ENCODE results near the gene WDFY4.

Gene WDFY4

GRCh38 chr10:48965460-48965859 lies 280.8 kb downstream of the WDFY4 start:
- no peak for DNase-seq

- no peak for DNase-seq
These were observed 283.4 kb downstream of the WDFY4 start for GRCh38 chr10:48968036-48968435.

- DNase-seq: no peak
These were observed 285.4 kb downstream of the WDFY4 start for GRCh38 chr10:48970046-48970445.

GRCh38 chr10:48970654-48971053 lies 286.0 kb downstream of the WDFY4 start:
- DNase-seq: no peak

- no peak for DNase-seq
These were observed 288.4 kb downstream of the WDFY4 start for GRCh38 chr10:48973065-48973464.

GRCh38 chr10:48974510-48975156 lies 290.0 kb downstream of the WDFY4 start:
- no peak for DNase-seq

GRCh38 chr10:48976196-48976595 lies 291.5 kb downstream of the WDFY4 start:
- no peak for DNase-seq

- DNase-seq: no peak
These were observed 293.6 kb downstream of the WDFY4 start for GRCh38 chr10:48978318-48978717.

GRCh38 chr10:48981310-48981907 lies 296.7 kb downstream of the WDFY4 start:
- DNase-seq: peak; percentile 13

- DNase-seq: no peak
These were observed 297.9 kb downstream of the WDFY4 start for GRCh38 chr10:48982584-48982983.

- DNase-seq: no peak
These were observed 299.1 kb downstream of the WDFY4 start for GRCh38 chr10:48983648-48984351.

GRCh38 chr10:48985621-48986158 lies 301.0 kb downstream of the WDFY4 start:
- DNase-seq: no peak

GRCh38 chr10:48990226-48990625 lies 305.6 kb downstream of the WDFY4 start:
- no peak for DNase-seq

GRCh38 chr10:48993627-48994026 lies 309.0 kb downstream of the WDFY4 start:
- DNase-seq: no peak

GRCh38 chr10:48996329-48996728 lies 311.7 kb downstream of the WDFY4 start:
- no peak for DNase-seq

GRCh38 chr10:48999346-48999745 lies 314.7 kb downstream of the WDFY4 start:
- DNase-seq: no peak

- DNase-seq: no peak
These were observed 316.0 kb downstream of the WDFY4 start for GRCh38 chr10:49000437-49001398.

GRCh38 chr10:49001402-49001801 lies 316.7 kb downstream of the WDFY4 start:
- no peak for DNase-seq

- DNase-seq: no peak
These were observed 317.4 kb downstream of the WDFY4 start for GRCh38 chr10:49001870-49002672.

- DNase-seq: no peak
These were observed 320.6 kb downstream of the WDFY4 start for GRCh38 chr10:49005270-49005669.

- no peak for DNase-seq
These were observed 322.5 kb downstream of the WDFY4 start for GRCh38 chr10:49007129-49007528.

GRCh38 chr10:49008091-49008490 lies 323.4 kb downstream of the WDFY4 start:
- DNase-seq: no peak

Data from activated CD4-positive, alpha-beta T cell treated with anti-CD3 and anti-CD28 coated beads, Interleukin-2, amount 50 U/mL, for 1 hour (primary cell).